IPS-18c (cell line): Measurements from ENCODE around the gene SLC39A13.

ENCODE experiments used
- H3K4me3 ChIP-seq: 2 replicates; pipeline ENCODE4 v1.7.0; 2013; ENCODE audit warnings: low read depth, mild to moderate bottlenecking, low read length, moderate library complexity; ENCODE audit not compliant: insufficient read depth
- H3K9me3 ChIP-seq: one replicate; pipeline ENCODE4 v1.6.1; 2013; ENCODE audit warnings: mild to moderate bottlenecking, low read length, moderate library complexity; ENCODE audit not compliant: control insufficient read depth, insufficient read depth

The SLC39A13 gene

GRCh38 chr11:47407746-47408590 lies at the start of gene SLC39A13:
SLC39A13 (plus strand) TSS chr11:47408590; CDS start chr11:47410095, 1,505 bp downstream.
- peak within 1 kb of the TSS; percentile 75 for H3K4me3 ChIP-seq
- H3K9me3 ChIP-seq, result no peaks in the 10 kb centered on the region

- Histone ChIP-seq H3K9me3 (no peaks in the 10 kb centered on the region), H3K4me3 (no peak overlapping the region)
Observed at GRCh38 chr11:47358731-47359051, 49.7 kb upstream of the SLC39A13 start.

DNA sequence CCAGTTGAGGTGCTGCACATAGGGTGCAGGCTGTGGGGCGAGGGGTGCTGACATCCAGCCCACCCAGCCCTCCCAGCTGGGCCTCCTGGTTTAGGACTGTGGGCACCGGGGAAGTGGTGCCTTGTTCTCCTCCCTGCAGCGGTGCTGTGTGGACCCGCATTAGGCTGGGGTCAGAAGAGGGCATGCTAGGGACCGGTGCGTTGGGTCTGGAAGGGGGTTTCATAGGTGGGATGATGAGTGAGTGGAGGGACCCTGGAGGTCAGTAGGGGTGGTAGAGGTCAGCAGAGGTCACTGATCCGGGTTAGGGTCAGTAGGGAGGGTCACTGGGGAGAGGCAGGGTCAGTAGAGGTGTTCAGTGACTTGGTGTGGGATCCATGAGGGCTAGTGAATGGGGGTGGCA lies 49.2 kb upstream of the SLC39A13 start:
- Histone ChIP-seq H3K4me3 (no peak overlapping the region), H3K9me3 (no peaks in the 10 kb centered on the region)

DNA sequence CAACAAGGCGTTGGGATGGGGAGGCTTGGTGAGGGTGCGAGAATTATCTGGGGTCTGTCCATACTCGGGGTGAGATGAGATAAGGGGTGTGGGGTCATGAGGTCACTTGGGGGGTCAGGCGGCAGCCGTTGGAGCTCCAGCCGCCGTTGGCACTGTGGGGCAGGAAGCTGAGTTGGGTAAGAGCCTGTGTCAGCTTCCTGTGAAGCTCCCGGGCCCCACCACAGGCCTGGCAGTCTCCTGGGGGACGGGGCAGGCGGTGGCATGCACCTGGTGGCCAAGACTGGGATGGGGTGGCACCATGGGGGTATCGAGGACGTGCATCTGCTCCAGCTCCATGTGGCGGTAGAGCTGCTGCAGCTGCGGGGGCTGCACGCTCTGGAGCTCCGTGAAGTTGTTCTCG lies 48.8 kb upstream of the SLC39A13 start:
- H3K4me3 ChIP-seq, result no peak overlapping the region

DNA sequence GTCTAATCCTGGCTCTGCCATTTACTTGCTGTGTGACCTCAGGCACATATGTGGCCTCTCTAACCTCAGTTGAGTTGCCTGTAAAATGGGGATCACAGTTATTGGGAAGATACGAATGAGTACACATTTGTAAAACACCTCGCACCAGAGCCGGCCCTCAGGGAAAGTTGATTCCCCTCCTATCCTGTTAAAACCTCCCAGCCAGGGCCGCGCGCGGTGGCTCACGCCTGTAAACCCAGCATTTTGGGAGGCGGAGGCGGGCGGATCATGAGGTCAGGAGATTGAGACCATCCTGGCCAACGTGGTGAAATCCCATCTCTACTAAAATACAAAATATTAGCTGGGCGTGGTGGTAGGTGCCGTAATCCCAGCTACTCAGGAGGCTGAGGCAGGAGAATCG lies 48.0 kb upstream of the SLC39A13 start:
- no peak overlapping the region for H3K4me3 ChIP-seq
- H3K9me3 ChIP-seq, result no peaks in the 10 kb centered on the region

More for the DNA sequence above, 48.8 kb upstream of the SLC39A13 start:
- H3K9me3 ChIP-seq, result no peaks in the 10 kb centered on the region

- no peak overlapping the region for H3K4me3 ChIP-seq
Observed at GRCh38 chr11:47361419-47361818, 47.0 kb upstream of the SLC39A13 start.

DNA sequence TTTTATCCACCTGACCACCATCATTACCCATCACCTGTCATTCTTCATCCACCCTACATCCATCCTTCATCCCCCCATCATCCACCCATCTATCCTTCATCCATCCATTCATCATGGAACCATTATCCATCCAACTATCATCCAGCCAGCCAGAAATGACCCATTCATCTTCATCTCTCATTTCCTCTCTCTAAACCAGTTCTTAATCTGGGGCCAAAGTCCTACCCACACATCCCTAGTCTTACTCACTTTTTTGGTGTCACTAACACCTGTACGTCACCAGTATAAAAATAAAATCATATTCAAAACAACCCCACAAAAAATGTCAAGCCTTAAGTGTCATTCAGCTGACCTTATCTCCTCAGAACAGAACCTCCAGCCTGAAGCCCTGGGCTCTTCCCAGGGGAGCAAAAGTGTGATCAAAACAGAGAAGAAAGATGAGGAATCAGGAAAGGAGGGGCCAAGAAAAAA lies 42.3 kb upstream of the SLC39A13 start:
- H3K9me3 ChIP-seq, result no peaks in the 10 kb centered on the region
- H3K4me3 ChIP-seq, result no peak overlapping the region

More at GRCh38 chr11:47361419-47361818, 47.0 kb upstream of the SLC39A13 start:
- no peaks in the 10 kb centered on the region for H3K9me3 ChIP-seq

DNA sequence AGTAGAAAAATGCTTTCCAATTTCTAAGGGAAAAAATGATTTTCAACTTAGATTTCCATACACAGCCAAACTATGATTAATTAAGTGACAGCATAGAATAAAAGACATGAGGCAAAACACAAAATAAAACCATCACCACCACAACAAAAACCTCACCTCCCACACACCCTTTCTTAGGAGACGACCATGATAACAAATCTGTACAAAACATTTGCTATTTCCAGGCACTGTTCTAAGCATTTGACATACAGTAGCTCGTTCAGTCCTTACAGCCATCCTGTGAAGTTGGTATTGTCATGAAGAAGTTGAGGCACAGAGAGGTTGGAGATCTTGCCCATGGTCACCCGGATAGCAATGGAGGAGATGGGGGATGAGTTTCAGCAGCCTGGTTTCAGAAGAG lies 38.7 kb upstream of the SLC39A13 start:
- Histone ChIP-seq H3K9me3 (no peaks in the 10 kb centered on the region), H3K4me3 (no peak overlapping the region)

DNA sequence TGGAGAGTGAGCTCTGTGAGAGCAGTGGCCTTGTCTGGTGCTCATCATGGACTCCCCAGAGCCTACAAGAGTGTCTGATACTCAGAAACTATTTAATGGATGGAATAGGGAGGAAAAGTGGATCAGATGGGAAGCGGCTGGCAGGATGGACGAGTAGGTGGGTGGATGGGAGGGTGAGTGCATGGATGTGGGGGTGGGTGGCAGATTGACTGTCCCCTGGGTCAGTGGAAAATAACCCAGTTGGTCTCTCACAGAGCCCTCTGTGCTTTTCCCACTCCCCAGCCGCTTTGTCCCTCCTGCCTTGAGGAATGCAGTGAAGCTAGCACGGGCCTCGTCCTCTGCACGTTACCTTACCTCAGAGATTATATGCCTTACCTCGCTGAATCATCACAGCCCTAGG lies 36.0 kb upstream of the SLC39A13 start:
- no peak overlapping the region for H3K4me3 ChIP-seq

GRCh38 chr11:47373876-47374719 lies 34.3 kb upstream of the SLC39A13 start:
- Histone ChIP-seq H3K4me3 (no peak overlapping the region), H3K9me3 (no peaks in the 10 kb centered on the region)

More for the DNA sequence above, 36.0 kb upstream of the SLC39A13 start:
- no peaks in the 10 kb centered on the region for H3K9me3 ChIP-seq

GRCh38 chr11:47374720-47375019 lies 33.7 kb upstream of the SLC39A13 start:
- Histone ChIP-seq H3K9me3 (no peaks in the 10 kb centered on the region), H3K4me3 (no peak overlapping the region)

- Histone ChIP-seq H3K4me3 (no peak overlapping the region), H3K9me3 (no peaks in the 10 kb centered on the region)
Observed at GRCh38 chr11:47375020-47375419, 33.4 kb upstream of the SLC39A13 start.

- Histone ChIP-seq H3K9me3 (no peaks in the 10 kb centered on the region), H3K4me3 (no peak overlapping the region)
Observed at GRCh38 chr11:47375546-47376085, 32.8 kb upstream of the SLC39A13 start.

DNA sequence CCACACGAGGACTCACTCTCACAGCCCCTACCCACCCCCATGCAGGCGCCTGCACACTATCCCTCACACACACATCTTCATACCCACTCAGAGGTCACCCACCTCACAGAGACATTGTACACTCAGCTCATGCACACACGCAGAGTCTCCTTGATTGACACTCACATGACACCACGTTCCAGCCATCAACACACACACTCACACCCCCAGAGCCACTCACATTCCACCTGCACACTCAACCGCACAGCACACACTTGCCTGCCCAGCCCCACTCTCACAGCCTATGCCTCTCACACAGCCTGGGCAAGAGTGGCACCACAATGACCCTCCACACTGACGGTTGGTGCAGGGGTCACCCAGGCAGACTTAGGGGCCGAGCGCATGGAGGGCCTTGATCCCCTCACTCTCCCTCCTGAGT lies 32.3 kb upstream of the SLC39A13 start:
- H3K9me3 ChIP-seq, result no peaks in the 10 kb centered on the region
- no peak overlapping the region for H3K4me3 ChIP-seq

GRCh38 chr11:47376525-47377371 lies 31.6 kb upstream of the SLC39A13 start:
- Histone ChIP-seq H3K9me3 (no peaks in the 10 kb centered on the region), H3K4me3 (no peak overlapping the region)

GRCh38 chr11:47377571-47378009 lies 30.8 kb upstream of the SLC39A13 start:
- H3K9me3 ChIP-seq, result no peaks in the 10 kb centered on the region
- no peak overlapping the region for H3K4me3 ChIP-seq
